SK-N-SH (cell line): Measurements from ENCODE around the gene SMARCD2. TPM values are rescaled to one million over a fixed set of nuclear protein-coding genes. Genes with fewer than 3 reads are reported as not detected.

ENCODE experiments used
- CTCF ChIA-PET: fragments of 300-600, 350-600 bp; formaldehyde crosslinking; extraction: SDS; loops from one replicate; lab custom pipeline; 2021; lab: Yijun Ruan, JAX
- POLR2A ChIA-PET: fragments of 350-600 bp; sonication (Branson Sonifier 250); formaldehyde crosslinking; extraction: SDS; loops from one replicate; lab custom pipeline; 2020; ENCODE audit warnings: antibody characterized with exemption, inconsistent platforms; lab: Yijun Ruan, JAX
- DNase-seq: peaks from one replicate; pipeline ENCODE4 v3.0.0; 2012
- H2AFZ ChIP-seq: fragments of 200-600 bp; sonication (generic); 2 replicates; pipeline ENCODE4 v1.8.1; 2016; ENCODE audit warnings: antibody characterized with exemption, mild to moderate bottlenecking, low read depth
- H3F3A ChIP-seq: fragments of 200-600 bp; sonication (generic); replicated peaks from 2 replicates; pipeline ENCODE3; 2016; ENCODE audit warnings: antibody characterized with exemption, mild to moderate bottlenecking; ENCODE audit not compliant: insufficient read depth
- H3K27ac ChIP-seq, 2 experiments: fragments of 200-500 bp in 1 of 2; fragments of 200-600 bp in 1 of 2; sonication (Bioruptor generic) in 1 of 2; sonication (generic), shearing (Covaris generic) in 1 of 2; 2 replicates each; pipeline versions ENCODE4 v1.5.1 to v1.6.1; 2014 to 2016; ENCODE audit warnings: low read depth in 2 of 2, inconsistent platforms in 1 of 2, low read length in 1 of 2, mild to moderate bottlenecking in 1 of 2, mixed read lengths in 1 of 2
- H3K27me3 ChIP-seq: fragments of 200-600 bp; sonication (generic), shearing (Covaris generic); 2 replicates; pipeline ENCODE4 v1.6.1; 2016; ENCODE audit warnings: mixed run types; ENCODE audit not compliant: insufficient read depth
- H3K36me3 ChIP-seq, 2 experiments: fragments of 200-500 bp in 1 of 2; fragments of 200-600 bp in 1 of 2; sonication (Bioruptor generic) in 1 of 2; sonication (generic) in 1 of 2; replicated peaks in 1 of 2; 2 replicates each; pipeline versions ENCODE3 to v1.5.1; 2014 to 2016; ENCODE audit warnings: low read length in 1 of 2, mild to moderate bottlenecking in 1 of 2; ENCODE audit not compliant: insufficient read depth in 2 of 2, control insufficient read depth in 1 of 2
- H3K4me1 ChIP-seq, 2 experiments: fragments of 200-500 bp in 1 of 2; fragments of 200-600 bp in 1 of 2; sonication (Bioruptor generic) in 1 of 2; sonication (generic), shearing (Covaris generic) in 1 of 2; 2 replicates each; pipeline versions ENCODE4 v1.5.1 to v1.6.1; 2014 to 2016; ENCODE audit warnings: low read depth in 1 of 2, low read length in 1 of 2, mixed run types in 1 of 2; ENCODE audit not compliant: insufficient read depth in 2 of 2, control insufficient read depth in 1 of 2
- H3K4me2 ChIP-seq: fragments of 200-600 bp; sonication (generic), shearing (Covaris generic); 2 replicates; pipeline ENCODE4 v1.6.1; 2017; ENCODE audit warnings: mixed run types
- H3K4me3 ChIP-seq, 2 experiments: fragments of 200-500 bp in 1 of 2; fragments of 200-600 bp in 1 of 2; sonication (Bioruptor generic) in 1 of 2; sonication (generic), shearing (Covaris generic) in 1 of 2; 2 replicates each; pipeline versions ENCODE4 v1.5.1 to v1.8.1; 2014 to 2016; ENCODE audit warnings: low read depth in 2 of 2, inconsistent platforms in 1 of 2, low read length in 1 of 2, mild to moderate bottlenecking in 1 of 2, mixed read lengths in 1 of 2, moderate library complexity in 1 of 2
- H3K79me2 ChIP-seq: fragments of 200-600 bp; sonication (generic); 2 replicates; pipeline ENCODE4 v1.8.1; 2017; ENCODE audit warnings: mild to moderate bottlenecking; ENCODE audit not compliant: insufficient read depth
- H3K9ac ChIP-seq: fragments of 200-600 bp; sonication (generic); 2 replicates; pipeline ENCODE4 v1.6.1; 2017; ENCODE audit warnings: mixed run types
- H3K9me2 ChIP-seq: fragments of 200-600 bp; sonication (generic); 2 replicates; pipeline ENCODE4 v1.6.1; 2017; ENCODE audit warnings: mixed run types
- H3K9me3 ChIP-seq: fragments of 200-600 bp; sonication (generic); 2 replicates; pipeline ENCODE4 v1.6.1; 2017; ENCODE audit warnings: mixed run types, mild to moderate bottlenecking, moderate library complexity
- H4K20me1 ChIP-seq: fragments of 200-600 bp; sonication (generic); 2 replicates; pipeline ENCODE4 v1.6.1; 2017; ENCODE audit warnings: mild to moderate bottlenecking, mixed run types; ENCODE audit not compliant: insufficient read depth
- MXI1 ChIP-seq: IDR thresholded peaks from 2 replicates; pipeline ENCODE4 v1.6.1; 2012; ENCODE audit warnings: mild to moderate bottlenecking, low read depth, low read length, improper control_type of control experiment
- PBX3 ChIP-seq: IDR thresholded peaks from 2 replicates; pipeline ENCODE4; 2012
- POLR2AphosphoS5 ChIP-seq: IDR thresholded peaks from 2 replicates; pipeline ENCODE4 v1.6.1; 2012; ENCODE audit warnings: low read depth, low read length
- REST ChIP-seq: IDR thresholded peaks from 2 replicates; pipeline ENCODE4 v1.6.1; 2012; ENCODE audit warnings: mild to moderate bottlenecking, low read depth, low read length, moderate library complexity
- RXRA ChIP-seq: IDR thresholded peaks from 2 replicates; pipeline ENCODE4 v1.4.0; 2012; ENCODE audit warnings: low read depth, mild to moderate bottlenecking, borderline replicate concordance
- SIN3A ChIP-seq: IDR thresholded peaks from 2 replicates; pipeline ENCODE4 v1.6.1; 2012; ENCODE audit warnings: low read depth, mild to moderate bottlenecking, low read length, moderate library complexity, borderline replicate concordance
- TAF1 ChIP-seq: IDR thresholded peaks from 2 replicates; pipeline ENCODE4 v1.6.1; 2012; ENCODE audit warnings: low read depth, mild to moderate bottlenecking, low read length, moderate library complexity, borderline replicate concordance
- TCF12 ChIP-seq: IDR thresholded peaks from 2 replicates; pipeline ENCODE4 v1.4.0; 2012
- TEAD4 ChIP-seq: IDR thresholded peaks from 2 replicates; pipeline ENCODE4 v1.4.0; 2012; ENCODE audit warnings: mild to moderate bottlenecking, borderline replicate concordance; ENCODE audit not compliant: insufficient read depth
- YY1 ChIP-seq: IDR thresholded peaks from 2 replicates; pipeline ENCODE4 v1.4.0; 2012; ENCODE audit warnings: low read depth, mild to moderate bottlenecking
- WGBS: methylation state at CpG from one replicate; pipeline ENCODE4 v1.1.6; 2017; ENCODE audit warnings: low lambda C conversion rate; 5-methylcytosine and 5-hydroxymethylcytosine counted together
- polyA plus RNA-seq, 3 experiments: library from polyadenylated mRNA; depleted of rRNA; stranded (reverse); fragments of >200 nt; gene quantifications; 2 replicates each; pipeline ENCODE4 v1.2.3, GENCODE V29; 2012
- TF ChIP-seq, protein P1 (sequence below): fragments of 150-350 bp; IDR thresholded peaks from 2 replicates; pipeline ENCODE4 v1.6.1; 2016; ENCODE audit warnings: mild to moderate bottlenecking, low read depth, low read length

Gene SMARCD2
- polyA plus RNA-seq, 1 of the 3 experiments (the other 2 are of a cell fraction): 89.1 TPM

DNA sequence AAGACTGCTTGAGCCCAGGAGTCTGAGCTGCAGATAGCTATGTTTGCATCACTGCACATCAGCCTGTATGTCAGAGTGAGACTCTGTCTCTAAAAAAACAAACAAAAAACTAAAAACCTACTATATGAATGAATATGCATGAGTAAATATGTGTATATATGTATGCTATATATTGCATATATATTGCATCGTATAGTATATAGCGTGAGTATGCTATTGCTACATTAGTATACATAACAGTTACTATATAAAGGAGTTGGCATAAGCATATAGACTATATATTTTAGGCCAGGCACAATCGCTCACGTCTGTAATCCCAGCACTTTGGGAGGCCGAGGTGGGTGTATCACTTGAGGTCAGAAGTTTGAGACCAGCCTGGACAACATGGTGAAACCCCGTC is 52.4 kb downstream of the SMARCD2 start:
- peaks cover 0 to 4% of the 10 kb centered on the region in 2 experiments; a peak in 2 of 4 replicates for H3K4me1 ChIP-seq
- no peak overlapping the region for H3K4me3 ChIP-seq
- WGBS: 92% methylated on average over 6 of the region's 6 CpGs
- ChIA-PET POLR2A (interaction anchor here (1.1 kb wide), 1 partner anchor 16 kb away, joined by 3 read pairs; the partner anchor contains the start of genes CCDC47 and DDX42), CTCF (interaction anchor here (1.0 to 1.3 kb wide), 3 partner anchors 34 to 44 kb away, joined by 3 read pairs; no protein-coding TSS in a partner anchor)
- TF ChIP-seq SIN3A: no peak
- no peak for TF ChIP-seq TEAD4
- TF ChIP-seq POLR2AphosphoS5: no peak
- TF ChIP-seq, protein P1, sequence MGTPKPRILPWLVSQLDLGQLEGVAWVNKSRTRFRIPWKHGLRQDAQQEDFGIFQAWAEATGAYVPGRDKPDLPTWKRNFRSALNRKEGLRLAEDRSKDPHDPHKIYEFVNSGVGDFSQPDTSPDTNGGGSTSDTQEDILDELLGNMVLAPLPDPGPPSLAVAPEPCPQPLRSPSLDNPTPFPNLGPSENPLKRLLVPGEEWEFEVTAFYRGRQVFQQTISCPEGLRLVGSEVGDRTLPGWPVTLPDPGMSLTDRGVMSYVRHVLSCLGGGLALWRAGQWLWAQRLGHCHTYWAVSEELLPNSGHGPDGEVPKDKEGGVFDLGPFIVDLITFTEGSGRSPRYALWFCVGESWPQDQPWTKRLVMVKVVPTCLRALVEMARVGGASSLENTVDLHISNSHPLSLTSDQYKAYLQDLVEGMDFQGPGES: no peak
- no peaks in the 10 kb centered on the region for H3K9me2 ChIP-seq
- no peak overlapping the region for H3K4me2 ChIP-seq
- H3F3A ChIP-seq: peaks cover 20% of the 10 kb centered on the region
- H2AFZ ChIP-seq: no peak overlapping the region
- peaks cover 48 to 88% of the 10 kb centered on the region in 2 experiments for H3K36me3 ChIP-seq
- H3K27me3 ChIP-seq: no peaks in the 10 kb centered on the region
- no peak overlapping the region for H3K9ac ChIP-seq
- DNase-seq: no peak
- no peaks in the 10 kb centered on the region for H3K9me3 ChIP-seq
- peaks cover 99% of the 10 kb centered on the region for H3K79me2 ChIP-seq
- no peak overlapping the region for H3K27ac ChIP-seq
- peaks cover 53% of the 10 kb centered on the region for H4K20me1 ChIP-seq

DNA sequence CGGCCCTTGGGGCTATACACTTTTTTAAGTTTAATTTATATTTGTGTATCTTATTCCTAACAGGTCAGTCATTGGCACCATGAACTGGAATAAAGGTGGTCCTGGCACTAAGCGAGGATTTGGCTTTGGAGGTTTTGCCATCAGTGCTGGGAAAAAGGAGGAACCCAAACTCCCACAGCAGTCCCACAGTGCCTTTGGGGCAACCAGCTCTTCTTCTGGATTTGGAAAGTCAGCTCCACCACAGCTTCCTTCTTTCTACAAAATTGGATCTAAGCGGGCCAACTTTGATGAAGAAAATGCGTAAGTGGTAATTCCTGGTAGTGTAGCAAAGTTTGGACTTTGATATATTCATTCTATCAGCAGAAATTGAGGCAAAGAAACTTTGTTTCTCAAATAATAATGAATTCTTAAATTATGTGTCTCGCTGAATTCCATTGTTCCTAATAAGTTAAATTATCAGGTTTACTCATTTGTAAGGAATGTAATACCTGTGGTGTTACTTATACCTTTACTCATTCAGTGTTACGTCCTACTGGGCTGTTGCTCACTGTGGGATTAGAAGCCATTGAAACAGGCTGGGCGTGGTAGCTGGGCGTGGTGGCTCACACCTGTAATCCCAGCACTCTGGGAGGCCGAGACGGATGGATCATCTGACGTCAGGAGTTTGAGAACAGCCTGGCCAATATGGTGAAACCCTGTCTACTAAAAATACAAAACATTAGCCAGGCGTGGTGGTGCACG is 55.3 kb downstream of the SMARCD2 start:
- no peak overlapping the region for H2AFZ ChIP-seq
- TF ChIP-seq RXRA (no peak), PBX3 (no peak), TAF1 (no peak), MXI1 (no peak), REST (no peak), YY1 (no peak), SIN3A (no peak), TCF12 (no peak), POLR2AphosphoS5 (no peak)
- CTCF ChIA-PET: interaction anchor here (1.2 to 4.3 kb wide), 4 partner anchors 9 to 47 kb away, joined by 4 to 26 read pairs (median 6); partner anchors contain the start of genes CCDC47 and DDX42
- peaks cover 100% of the 10 kb centered on the region for H3K79me2 ChIP-seq
- no peaks in the 10 kb centered on the region for H3K27me3 ChIP-seq
- no peak for DNase-seq
- H3K4me1 ChIP-seq: peaks cover 0 to 16% of the 10 kb centered on the region in 2 experiments; a peak in 2 of 4 replicates
- peaks cover 20% of the 10 kb centered on the region for H3F3A ChIP-seq
- WGBS: 95% methylated on average over 13 of the region's 13 CpGs
- no peak overlapping the region for H3K4me2 ChIP-seq
- POLR2A ChIA-PET: no interaction called here
- no peaks in the 10 kb centered on the region for H3K9me3 ChIP-seq
- H3K36me3 ChIP-seq: peaks cover 33 to 87% of the 10 kb centered on the region in 2 experiments
- H4K20me1 ChIP-seq: peaks cover 82% of the 10 kb centered on the region
- H3K9ac ChIP-seq: no peak overlapping the region
- no peak overlapping the region for H3K4me3 ChIP-seq
- H3K9me2 ChIP-seq: no peaks in the 10 kb centered on the region
- no peak overlapping the region for H3K27ac ChIP-seq
